ENCODE measurements around the gene B3GALT6. TPM values are rescaled to one million over a fixed set of nuclear protein-coding genes. Genes with fewer than 3 reads are reported as not detected.

B3GALT6 gene
- total RNA-seq, 1 experiment from 2014 or later, result 20.0 TPM

DNA sequence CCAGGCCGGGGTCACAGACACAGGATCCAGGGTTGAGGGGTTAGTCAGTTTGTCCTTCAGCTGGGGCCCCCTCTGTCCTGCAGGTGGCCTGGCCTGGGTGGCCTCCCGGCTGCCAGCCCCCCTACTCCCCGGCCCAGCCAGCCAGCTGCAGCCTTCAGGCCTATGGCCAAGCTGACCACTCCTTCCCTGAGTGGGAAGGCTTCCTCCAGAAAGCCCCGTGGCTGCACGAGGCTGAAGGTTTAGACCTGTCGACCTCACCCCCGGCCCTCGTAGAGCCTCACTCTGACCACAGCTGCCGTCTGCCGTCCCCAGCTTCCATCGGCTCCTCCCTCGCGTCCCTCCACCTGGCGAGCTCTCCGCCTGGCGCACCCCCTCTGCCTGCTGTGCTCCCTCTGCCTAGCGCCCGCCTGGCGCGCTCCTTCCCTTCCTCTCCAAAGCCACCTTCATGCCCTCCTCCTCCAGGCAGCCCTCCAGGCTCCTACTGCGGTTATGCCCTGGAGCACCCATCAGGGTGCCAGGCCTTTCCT lies 48.8 kb upstream of the B3GALT6 start:
- no peak overlapping the region for H3K27ac Mint-ChIP-seq
- DNase-seq (ENCODE audit: low spot score) (peak; percentile 10), ATAC-seq (no peak)
- no peaks in the 10 kb centered on the region for H3K4me1 Mint-ChIP-seq
- no peak overlapping the region for H3K4me3 Mint-ChIP-seq
- H3K27me3 Mint-ChIP-seq (ENCODE audit: low read depth), result no peaks in the 10 kb centered on the region
- ChIA-PET CTCF (interaction anchor here (0.9 kb wide), 1 partner anchor 9 kb away, joined by 3 read pairs; the partner anchor contains the start of gene TTLL10), POLR2A (no interaction called here)
- H3K9me3 Mint-ChIP-seq, result peaks cover 4% of the 10 kb centered on the region; the same call in 1 of the 2 replicates
- TF ChIP-seq, protein P1, sequence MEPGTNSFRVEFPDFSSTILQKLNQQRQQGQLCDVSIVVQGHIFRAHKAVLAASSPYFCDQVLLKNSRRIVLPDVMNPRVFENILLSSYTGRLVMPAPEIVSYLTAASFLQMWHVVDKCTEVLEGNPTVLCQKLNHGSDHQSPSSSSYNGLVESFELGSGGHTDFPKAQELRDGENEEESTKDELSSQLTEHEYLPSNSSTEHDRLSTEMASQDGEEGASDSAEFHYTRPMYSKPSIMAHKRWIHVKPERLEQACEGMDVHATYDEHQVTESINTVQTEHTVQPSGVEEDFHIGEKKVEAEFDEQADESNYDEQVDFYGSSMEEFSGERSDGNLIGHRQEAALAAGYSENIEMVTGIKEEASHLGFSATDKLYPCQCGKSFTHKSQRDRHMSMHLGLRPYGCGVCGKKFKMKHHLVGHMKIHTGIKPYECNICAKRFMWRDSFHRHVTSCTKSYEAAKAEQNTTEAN (CRISPR knock-in tag; IDR thresholded peaks at IDR 0.05), result no peak
- TF ChIP-seq, protein P2, sequence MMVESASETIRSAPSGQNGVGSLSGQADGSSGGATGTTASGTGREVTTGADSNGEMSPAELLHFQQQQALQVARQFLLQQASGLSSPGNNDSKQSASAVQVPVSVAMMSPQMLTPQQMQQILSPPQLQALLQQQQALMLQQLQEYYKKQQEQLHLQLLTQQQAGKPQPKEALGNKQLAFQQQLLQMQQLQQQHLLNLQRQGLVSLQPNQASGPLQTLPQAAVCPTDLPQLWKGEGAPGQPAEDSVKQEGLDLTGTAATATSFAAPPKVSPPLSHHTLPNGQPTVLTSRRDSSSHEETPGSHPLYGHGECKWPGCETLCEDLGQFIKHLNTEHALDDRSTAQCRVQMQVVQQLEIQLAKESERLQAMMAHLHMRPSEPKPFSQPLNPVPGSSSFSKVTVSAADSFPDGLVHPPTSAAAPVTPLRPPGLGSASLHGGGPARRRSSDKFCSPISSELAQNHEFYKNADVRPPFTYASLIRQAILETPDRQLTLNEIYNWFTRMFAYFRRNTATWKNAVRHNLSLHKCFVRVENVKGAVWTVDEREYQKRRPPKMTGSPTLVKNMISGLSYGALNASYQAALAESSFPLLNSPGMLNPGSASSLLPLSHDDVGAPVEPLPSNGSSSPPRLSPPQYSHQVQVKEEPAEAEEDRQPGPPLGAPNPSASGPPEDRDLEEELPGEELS (CRISPR knock-in tag; IDR thresholded peaks at IDR 0.05), result no peak
- no peak for TF ChIP-seq SMAD4 (CRISPR knock-in tag; IDR thresholded peaks at IDR 0.05)
- TF ChIP-seq, protein P3, sequence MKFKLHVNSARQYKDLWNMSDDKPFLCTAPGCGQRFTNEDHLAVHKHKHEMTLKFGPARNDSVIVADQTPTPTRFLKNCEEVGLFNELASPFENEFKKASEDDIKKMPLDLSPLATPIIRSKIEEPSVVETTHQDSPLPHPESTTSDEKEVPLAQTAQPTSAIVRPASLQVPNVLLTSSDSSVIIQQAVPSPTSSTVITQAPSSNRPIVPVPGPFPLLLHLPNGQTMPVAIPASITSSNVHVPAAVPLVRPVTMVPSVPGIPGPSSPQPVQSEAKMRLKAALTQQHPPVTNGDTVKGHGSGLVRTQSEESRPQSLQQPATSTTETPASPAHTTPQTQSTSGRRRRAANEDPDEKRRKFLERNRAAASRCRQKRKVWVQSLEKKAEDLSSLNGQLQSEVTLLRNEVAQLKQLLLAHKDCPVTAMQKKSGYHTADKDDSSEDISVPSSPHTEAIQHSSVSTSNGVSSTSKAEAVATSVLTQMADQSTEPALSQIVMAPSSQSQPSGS (CRISPR knock-in tag; IDR thresholded peaks at IDR 0.05; ENCODE audit: borderline replicate concordance, low read depth), result no peak
- no peak for TF ChIP-seq TCF7 (CRISPR knock-in tag; IDR thresholded peaks at IDR 0.05; ENCODE audit: low read depth)
- no peak for TF ChIP-seq SOX15 (CRISPR knock-in tag; IDR thresholded peaks at IDR 0.05)
- TF ChIP-seq, protein P4, sequence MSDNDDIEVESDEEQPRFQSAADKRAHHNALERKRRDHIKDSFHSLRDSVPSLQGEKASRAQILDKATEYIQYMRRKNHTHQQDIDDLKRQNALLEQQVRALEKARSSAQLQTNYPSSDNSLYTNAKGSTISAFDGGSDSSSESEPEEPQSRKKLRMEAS (CRISPR knock-in tag; IDR thresholded peaks at IDR 0.05), result no peak
- TF ChIP-seq, protein P5, sequence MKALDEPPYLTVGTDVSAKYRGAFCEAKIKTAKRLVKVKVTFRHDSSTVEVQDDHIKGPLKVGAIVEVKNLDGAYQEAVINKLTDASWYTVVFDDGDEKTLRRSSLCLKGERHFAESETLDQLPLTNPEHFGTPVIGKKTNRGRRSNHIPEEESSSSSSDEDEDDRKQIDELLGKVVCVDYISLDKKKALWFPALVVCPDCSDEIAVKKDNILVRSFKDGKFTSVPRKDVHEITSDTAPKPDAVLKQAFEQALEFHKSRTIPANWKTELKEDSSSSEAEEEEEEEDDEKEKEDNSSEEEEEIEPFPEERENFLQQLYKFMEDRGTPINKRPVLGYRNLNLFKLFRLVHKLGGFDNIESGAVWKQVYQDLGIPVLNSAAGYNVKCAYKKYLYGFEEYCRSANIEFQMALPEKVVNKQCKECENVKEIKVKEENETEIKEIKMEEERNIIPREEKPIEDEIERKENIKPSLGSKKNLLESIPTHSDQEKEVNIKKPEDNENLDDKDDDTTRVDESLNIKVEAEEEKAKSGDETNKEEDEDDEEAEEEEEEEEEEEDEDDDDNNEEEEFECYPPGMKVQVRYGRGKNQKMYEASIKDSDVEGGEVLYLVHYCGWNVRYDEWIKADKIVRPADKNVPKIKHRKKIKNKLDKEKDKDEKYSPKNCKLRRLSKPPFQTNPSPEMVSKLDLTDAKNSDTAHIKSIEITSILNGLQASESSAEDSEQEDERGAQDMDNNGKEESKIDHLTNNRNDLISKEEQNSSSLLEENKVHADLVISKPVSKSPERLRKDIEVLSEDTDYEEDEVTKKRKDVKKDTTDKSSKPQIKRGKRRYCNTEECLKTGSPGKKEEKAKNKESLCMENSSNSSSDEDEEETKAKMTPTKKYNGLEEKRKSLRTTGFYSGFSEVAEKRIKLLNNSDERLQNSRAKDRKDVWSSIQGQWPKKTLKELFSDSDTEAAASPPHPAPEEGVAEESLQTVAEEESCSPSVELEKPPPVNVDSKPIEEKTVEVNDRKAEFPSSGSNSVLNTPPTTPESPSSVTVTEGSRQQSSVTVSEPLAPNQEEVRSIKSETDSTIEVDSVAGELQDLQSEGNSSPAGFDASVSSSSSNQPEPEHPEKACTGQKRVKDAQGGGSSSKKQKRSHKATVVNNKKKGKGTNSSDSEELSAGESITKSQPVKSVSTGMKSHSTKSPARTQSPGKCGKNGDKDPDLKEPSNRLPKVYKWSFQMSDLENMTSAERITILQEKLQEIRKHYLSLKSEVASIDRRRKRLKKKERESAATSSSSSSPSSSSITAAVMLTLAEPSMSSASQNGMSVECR (CRISPR knock-in tag; IDR thresholded peaks at IDR 0.05; ENCODE audit: borderline replicate concordance), result no peak
- TF ChIP-seq ZNF138 (CRISPR knock-in tag; conservative IDR thresholded peaks at IDR 0.05), result no peak
- TF ChIP-seq, protein P6, sequence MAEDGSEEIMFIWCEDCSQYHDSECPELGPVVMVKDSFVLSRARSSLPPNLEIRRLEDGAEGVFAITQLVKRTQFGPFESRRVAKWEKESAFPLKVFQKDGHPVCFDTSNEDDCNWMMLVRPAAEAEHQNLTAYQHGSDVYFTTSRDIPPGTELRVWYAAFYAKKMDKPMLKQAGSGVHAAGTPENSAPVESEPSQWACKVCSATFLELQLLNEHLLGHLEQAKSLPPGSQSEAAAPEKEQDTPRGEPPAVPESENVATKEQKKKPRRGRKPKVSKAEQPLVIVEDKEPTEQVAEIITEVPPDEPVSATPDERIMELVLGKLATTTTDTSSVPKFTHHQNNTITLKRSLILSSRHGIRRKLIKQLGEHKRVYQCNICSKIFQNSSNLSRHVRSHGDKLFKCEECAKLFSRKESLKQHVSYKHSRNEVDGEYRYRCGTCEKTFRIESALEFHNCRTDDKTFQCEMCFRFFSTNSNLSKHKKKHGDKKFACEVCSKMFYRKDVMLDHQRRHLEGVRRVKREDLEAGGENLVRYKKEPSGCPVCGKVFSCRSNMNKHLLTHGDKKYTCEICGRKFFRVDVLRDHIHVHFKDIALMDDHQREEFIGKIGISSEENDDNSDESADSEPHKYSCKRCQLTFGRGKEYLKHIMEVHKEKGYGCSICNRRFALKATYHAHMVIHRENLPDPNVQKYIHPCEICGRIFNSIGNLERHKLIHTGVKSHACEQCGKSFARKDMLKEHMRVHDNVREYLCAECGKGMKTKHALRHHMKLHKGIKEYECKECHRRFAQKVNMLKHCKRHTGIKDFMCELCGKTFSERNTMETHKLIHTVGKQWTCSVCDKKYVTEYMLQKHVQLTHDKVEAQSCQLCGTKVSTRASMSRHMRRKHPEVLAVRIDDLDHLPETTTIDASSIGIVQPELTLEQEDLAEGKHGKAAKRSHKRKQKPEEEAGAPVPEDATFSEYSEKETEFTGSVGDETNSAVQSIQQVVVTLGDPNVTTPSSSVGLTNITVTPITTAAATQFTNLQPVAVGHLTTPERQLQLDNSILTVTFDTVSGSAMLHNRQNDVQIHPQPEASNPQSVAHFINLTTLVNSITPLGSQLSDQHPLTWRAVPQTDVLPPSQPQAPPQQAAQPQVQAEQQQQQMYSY (CRISPR knock-in tag; IDR thresholded peaks at IDR 0.05), result no peak
- TF ChIP-seq, protein P7, sequence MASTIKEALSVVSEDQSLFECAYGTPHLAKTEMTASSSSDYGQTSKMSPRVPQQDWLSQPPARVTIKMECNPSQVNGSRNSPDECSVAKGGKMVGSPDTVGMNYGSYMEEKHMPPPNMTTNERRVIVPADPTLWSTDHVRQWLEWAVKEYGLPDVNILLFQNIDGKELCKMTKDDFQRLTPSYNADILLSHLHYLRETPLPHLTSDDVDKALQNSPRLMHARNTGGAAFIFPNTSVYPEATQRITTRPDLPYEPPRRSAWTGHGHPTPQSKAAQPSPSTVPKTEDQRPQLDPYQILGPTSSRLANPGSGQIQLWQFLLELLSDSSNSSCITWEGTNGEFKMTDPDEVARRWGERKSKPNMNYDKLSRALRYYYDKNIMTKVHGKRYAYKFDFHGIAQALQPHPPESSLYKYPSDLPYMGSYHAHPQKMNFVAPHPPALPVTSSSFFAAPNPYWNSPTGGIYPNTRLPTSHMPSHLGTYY (CRISPR knock-in tag; IDR thresholded peaks at IDR 0.05), result no peak
- TF ChIP-seq SMAD3 (CRISPR knock-in tag; IDR thresholded peaks at IDR 0.05; ENCODE audit: borderline replicate concordance), result no peak
- TF ChIP-seq ZNF121 (CRISPR knock-in tag; IDR thresholded peaks at IDR 0.05), result no peak
- no peaks in the 10 kb centered on the region for H3K36me3 Mint-ChIP-seq

Measured in WTC11 (cell line).